ENCODE measurements around the gene TRERF1. TPM values are rescaled to one million over a fixed set of nuclear protein-coding genes. Genes with fewer than 3 reads are reported as not detected.

TRERF1 gene
- total and polyA plus RNA-seq, 2 experiments from 2014 or later = 11.2 to 20.6 TPM

DNA sequence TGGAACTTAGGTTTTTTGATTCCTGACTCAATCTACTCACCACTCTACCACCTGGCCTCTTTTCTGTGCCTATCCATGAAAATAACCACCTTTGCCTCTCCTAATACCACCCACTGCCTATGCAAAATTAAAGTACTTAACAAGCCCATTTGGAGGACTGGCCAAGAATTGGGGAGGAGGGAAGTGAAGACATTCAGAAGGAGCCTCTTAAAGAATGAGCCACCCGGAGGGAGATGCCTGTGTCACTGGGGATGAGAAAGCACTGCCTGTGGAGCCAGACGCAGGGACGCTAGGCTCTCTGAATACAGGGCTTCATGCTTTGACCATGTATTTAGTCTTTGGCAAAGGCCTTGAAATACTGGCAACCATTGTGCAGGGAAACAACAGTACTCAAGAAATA lies 194.1 kb downstream of the TRERF1 start:
- Mint-ChIP-seq H3K4me3 (peak overlapping the region; percentile 10; the same call in 1 of the 3 replicates), H3K4me1 (peaks cover 51% of the 10 kb centered on the region), H3K27ac (peak overlapping the region; percentile 82), H3K9me3 (no peaks in the 10 kb centered on the region), H3K36me3 (ENCODE audit: low read depth) (peaks cover 48% of the 10 kb centered on the region), H3K27me3 (ENCODE audit: insufficient read depth, low read depth, poor library complexity) (peaks cover 20% of the 10 kb centered on the region)
- H3K9me2 ChIP-seq (ENCODE audit: insufficient read depth) = peaks cover 7% of the 10 kb centered on the region; the same call in 1 of the 2 replicates
- peaks cover 36% of the 10 kb centered on the region for H3K4me1 ChIP-seq (ENCODE audit: insufficient read depth)
- no peaks in the 10 kb centered on the region for H3K79me2 ChIP-seq (replicated peaks; ENCODE audit: insufficient read depth)
- ATAC-seq (peak; percentile 81), DNase-seq (ENCODE audit: low spot score) (peak; percentile 83)
- TF ChIP-seq, protein P1, sequence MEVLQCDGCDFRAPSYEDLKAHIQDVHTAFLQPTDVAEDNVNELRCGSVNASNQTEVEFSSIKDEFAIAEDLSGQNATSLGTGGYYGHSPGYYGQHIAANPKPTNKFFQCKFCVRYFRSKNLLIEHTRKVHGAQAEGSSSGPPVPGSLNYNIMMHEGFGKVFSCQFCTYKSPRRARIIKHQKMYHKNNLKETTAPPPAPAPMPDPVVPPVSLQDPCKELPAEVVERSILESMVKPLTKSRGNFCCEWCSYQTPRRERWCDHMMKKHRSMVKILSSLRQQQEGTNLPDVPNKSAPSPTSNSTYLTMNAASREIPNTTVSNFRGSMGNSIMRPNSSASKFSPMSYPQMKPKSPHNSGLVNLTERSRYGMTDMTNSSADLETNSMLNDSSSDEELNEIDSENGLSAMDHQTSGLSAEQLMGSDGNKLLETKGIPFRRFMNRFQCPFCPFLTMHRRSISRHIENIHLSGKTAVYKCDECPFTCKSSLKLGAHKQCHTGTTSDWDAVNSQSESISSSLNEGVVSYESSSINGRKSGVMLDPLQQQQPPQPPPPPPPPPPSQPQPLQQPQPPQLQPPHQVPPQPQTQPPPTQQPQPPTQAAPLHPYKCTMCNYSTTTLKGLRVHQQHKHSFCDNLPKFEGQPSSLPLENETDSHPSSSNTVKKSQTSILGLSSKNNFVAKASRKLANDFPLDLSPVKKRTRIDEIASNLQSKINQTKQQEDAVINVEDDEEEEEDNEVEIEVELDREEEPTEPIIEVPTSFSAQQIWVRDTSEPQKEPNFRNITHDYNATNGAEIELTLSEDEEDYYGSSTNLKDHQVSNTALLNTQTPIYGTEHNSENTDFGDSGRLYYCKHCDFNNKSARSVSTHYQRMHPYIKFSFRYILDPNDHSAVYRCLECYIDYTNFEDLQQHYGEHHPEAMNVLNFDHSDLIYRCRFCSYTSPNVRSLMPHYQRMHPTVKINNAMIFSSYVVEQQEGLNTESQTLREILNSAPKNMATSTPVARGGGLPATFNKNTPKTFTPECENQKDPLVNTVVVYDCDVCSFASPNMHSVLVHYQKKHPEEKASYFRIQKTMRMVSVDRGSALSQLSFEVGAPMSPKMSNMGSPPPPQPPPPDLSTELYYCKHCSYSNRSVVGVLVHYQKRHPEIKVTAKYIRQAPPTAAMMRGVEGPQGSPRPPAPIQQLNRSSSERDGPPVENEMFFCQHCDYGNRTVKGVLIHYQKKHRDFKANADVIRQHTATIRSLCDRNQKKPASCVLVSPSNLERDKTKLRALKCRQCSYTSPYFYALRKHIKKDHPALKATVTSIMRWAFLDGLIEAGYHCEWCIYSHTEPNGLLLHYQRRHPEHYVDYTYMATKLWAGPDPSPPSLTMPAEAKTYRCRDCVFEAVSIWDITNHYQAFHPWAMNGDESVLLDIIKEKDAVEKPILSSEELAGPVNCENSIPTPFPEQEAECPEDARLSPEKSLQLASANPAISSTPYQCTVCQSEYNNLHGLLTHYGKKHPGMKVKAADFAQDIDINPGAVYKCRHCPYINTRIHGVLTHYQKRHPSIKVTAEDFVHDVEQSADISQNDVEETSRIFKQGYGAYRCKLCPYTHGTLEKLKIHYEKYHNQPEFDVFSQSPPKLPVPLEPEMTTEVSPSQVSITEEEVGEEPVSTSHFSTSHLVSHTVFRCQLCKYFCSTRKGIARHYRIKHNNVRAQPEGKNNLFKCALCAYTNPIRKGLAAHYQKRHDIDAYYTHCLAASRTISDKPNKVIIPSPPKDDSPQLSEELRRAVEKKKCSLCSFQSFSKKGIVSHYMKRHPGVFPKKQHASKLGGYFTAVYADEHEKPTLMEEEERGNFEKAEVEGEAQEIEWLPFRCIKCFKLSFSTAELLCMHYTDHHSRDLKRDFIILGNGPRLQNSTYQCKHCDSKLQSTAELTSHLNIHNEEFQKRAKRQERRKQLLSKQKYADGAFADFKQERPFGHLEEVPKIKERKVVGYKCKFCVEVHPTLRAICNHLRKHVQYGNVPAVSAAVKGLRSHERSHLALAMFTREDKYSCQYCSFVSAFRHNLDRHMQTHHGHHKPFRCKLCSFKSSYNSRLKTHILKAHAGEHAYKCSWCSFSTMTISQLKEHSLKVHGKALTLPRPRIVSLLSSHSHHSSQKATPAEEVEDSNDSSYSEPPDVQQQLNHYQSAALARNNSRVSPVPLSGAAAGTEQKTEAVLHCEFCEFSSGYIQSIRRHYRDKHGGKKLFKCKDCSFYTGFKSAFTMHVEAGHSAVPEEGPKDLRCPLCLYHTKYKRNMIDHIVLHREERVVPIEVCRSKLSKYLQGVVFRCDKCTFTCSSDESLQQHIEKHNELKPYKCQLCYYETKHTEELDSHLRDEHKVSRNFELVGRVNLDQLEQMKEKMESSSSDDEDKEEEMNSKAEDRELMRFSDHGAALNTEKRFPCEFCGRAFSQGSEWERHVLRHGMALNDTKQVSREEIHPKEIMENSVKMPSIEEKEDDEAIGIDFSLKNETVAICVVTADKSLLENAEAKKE (CRISPR knock-in tag; IDR thresholded peaks at IDR 0.05) = peak; percentile 87
- no peak for TF ChIP-seq CREB1 (CRISPR knock-in tag; IDR thresholded peaks at IDR 0.05; ENCODE audit: low read depth)
- no peak for TF ChIP-seq EZH2phosphoT487 (IDR thresholded peaks at IDR 0.05; ENCODE audit: unreplicated experiment)
- TF ChIP-seq, protein P2, sequence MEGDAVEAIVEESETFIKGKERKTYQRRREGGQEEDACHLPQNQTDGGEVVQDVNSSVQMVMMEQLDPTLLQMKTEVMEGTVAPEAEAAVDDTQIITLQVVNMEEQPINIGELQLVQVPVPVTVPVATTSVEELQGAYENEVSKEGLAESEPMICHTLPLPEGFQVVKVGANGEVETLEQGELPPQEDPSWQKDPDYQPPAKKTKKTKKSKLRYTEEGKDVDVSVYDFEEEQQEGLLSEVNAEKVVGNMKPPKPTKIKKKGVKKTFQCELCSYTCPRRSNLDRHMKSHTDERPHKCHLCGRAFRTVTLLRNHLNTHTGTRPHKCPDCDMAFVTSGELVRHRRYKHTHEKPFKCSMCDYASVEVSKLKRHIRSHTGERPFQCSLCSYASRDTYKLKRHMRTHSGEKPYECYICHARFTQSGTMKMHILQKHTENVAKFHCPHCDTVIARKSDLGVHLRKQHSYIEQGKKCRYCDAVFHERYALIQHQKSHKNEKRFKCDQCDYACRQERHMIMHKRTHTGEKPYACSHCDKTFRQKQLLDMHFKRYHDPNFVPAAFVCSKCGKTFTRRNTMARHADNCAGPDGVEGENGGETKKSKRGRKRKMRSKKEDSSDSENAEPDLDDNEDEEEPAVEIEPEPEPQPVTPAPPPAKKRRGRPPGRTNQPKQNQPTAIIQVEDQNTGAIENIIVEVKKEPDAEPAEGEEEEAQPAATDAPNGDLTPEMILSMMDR (conservative IDR thresholded peaks at IDR 0.05; ENCODE audit: low read depth in 2 of 2) = no peak
- TF ChIP-seq, protein P3, sequence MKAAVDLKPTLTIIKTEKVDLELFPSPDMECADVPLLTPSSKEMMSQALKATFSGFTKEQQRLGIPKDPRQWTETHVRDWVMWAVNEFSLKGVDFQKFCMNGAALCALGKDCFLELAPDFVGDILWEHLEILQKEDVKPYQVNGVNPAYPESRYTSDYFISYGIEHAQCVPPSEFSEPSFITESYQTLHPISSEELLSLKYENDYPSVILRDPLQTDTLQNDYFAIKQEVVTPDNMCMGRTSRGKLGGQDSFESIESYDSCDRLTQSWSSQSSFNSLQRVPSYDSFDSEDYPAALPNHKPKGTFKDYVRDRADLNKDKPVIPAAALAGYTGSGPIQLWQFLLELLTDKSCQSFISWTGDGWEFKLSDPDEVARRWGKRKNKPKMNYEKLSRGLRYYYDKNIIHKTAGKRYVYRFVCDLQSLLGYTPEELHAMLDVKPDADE (IDR thresholded peaks at IDR 0.05) = 0 out of 2 replicates have a peak, but pooled peaks have one; percentile 22
- peak; percentile 76 for TF ChIP-seq NANOG (IDR thresholded peaks at IDR 0.05; ENCODE audit: borderline replicate concordance)
- H3K27ac ChIP-seq (ENCODE audit: low read depth) = peak overlapping the region; percentile 86
- H2AFZ ChIP-seq = no peak overlapping the region
- no peak overlapping the region for H3K4me3 ChIP-seq
- H3F3A ChIP-seq (replicated peaks; ENCODE audit: low read depth) = peaks cover 9% of the 10 kb centered on the region; the same call in 1 of the 2 replicates
- H3K36me3 ChIP-seq (ENCODE audit: insufficient read depth) = peaks cover 30% of the 10 kb centered on the region
- H3K27me3 ChIP-seq (ENCODE audit: insufficient read depth) = no peaks in the 10 kb centered on the region
- H3K4me2 ChIP-seq = peak overlapping the region; percentile 54
- H4K20me1 ChIP-seq (replicated peaks; ENCODE audit: insufficient read depth) = peaks cover 8% of the 10 kb centered on the region

Data from GM23338 (cell line).